Kidney glomerular epithelial cell (primary cell): ENCODE results near the gene WRNIP1.
"Not testable (repeated sequence)": the region's sequence is repeated elsewhere in the genome, so short reads cannot be mapped to it uniquely, and the experiment has no call there.

Source experiments
- DNase-seq: peaks from one replicate; lab custom pipeline; 2025; lab: John Stamatoyannopoulos, UW

Gene WRNIP1

GRCh38 chr6:2741756-2742155, 23.4 kb upstream of the WRNIP1 start:
- DNase-seq: peak; percentile 57

- no peak for DNase-seq
These were observed 21.6 kb upstream of the WRNIP1 start for GRCh38 chr6:2743280-2744208.

- peak; percentile 11 for DNase-seq
These were observed 20.9 kb upstream of the WRNIP1 start for GRCh38 chr6:2744209-2744771.

GRCh38 chr6:2744778-2745177, 20.4 kb upstream of the WRNIP1 start:
- DNase-seq: no peak

- DNase-seq: no peak
These were observed 19.9 kb upstream of the WRNIP1 start for GRCh38 chr6:2745246-2745645.

GRCh38 chr6:2746557-2747061, 18.6 kb upstream of the WRNIP1 start:
- DNase-seq: no peak

- DNase-seq: no peak
These were observed 17.0 kb upstream of the WRNIP1 start for GRCh38 chr6:2748183-2748582.

- peak; percentile 27 for DNase-seq
These were observed 15.1 kb upstream of the WRNIP1 start for GRCh38 chr6:2749969-2750600.

GRCh38 chr6:2750832-2751231, 14.4 kb upstream of the WRNIP1 start, which contains the start of gene MYLK4:
Gene MYLK4 (minus strand): TSS chr6:2750922. CDS start chr6:2749294, 1,628 bp downstream.
- no peak for DNase-seq

- DNase-seq: no peak
These were observed 13.3 kb upstream of the WRNIP1 start for GRCh38 chr6:2751871-2752270.

GRCh38 chr6:2752477-2753109, 12.6 kb upstream of the WRNIP1 start:
- DNase-seq: no peak

GRCh38 chr6:2753110-2753489, 12.1 kb upstream of the WRNIP1 start:
- DNase-seq: no peak

GRCh38 chr6:2753743-2754142, 11.4 kb upstream of the WRNIP1 start:
- no peak for DNase-seq

- no peak for DNase-seq
These were observed 10.8 kb upstream of the WRNIP1 start for GRCh38 chr6:2754393-2754792.

GRCh38 chr6:2754911-2755310, 10.3 kb upstream of the WRNIP1 start:
- DNase-seq: no peak

- no peak for DNase-seq
These were observed 9.7 kb upstream of the WRNIP1 start for GRCh38 chr6:2755456-2755855.

GRCh38 chr6:2756241-2756640, 9.0 kb upstream of the WRNIP1 start:
- DNase-seq: no peak

GRCh38 chr6:2756687-2757224, 8.4 kb upstream of the WRNIP1 start:
- no peak for DNase-seq

GRCh38 chr6:2758980-2759379, 6.2 kb upstream of the WRNIP1 start:
- DNase-seq: no peak

- DNase-seq: no peak
These were observed 4.0 kb upstream of the WRNIP1 start for GRCh38 chr6:2760882-2761842.

- not testable (repeated sequence) for DNase-seq
These were observed 2.3 kb upstream of the WRNIP1 start for GRCh38 chr6:2762868-2763267.
